Left colon (tissue), 2 donors: ENCODE data around the gene TRAPPC3L. TPM values are rescaled to one million over a fixed set of nuclear protein-coding genes. Genes with fewer than 3 reads are reported as not detected.

Source experiments
- ATAC-seq: fragments of 200-7000 bp; cut with Tn5 transposase; one replicate; pipeline ENCODE4 v1.9.1; 2020; ENCODE audit warnings: mild to moderate bottlenecking, moderate library complexity
- DNase-seq, 2 donors: peaks; one replicate each; pipeline ENCODE4 v3.0.0-alpha.2; 2020
- intact Hi-C, 2 donors: fragments of 100-400 bp; cut with DNase I in 1 of 2; cut with micrococcal nuclease in 1 of 2; formaldehyde crosslinking; loops; one replicate each; pipeline versions ENCODE4 v1.11.2 to v1.14.0; 2022; cut with DNase I, micrococcal nuclease
- total RNA-seq, 2 donors: library from RNA; stranded (reverse); fragmentation: NEBNext Ultra II Directional; extraction: Animal tissue kit (Norgen Biotek cat#: 25700); gene quantifications; one replicate each; pipeline ENCODE4 v1.2.1, GENCODE V29; 2021
- donor health status: DM: no; HTN: no; CAD: no.
- donor health status: DM: yes; HTN: yes; CAD: no.

The TRAPPC3L gene
- total RNA-seq, 2 donors from 2014 or later: not detected

DNA sequence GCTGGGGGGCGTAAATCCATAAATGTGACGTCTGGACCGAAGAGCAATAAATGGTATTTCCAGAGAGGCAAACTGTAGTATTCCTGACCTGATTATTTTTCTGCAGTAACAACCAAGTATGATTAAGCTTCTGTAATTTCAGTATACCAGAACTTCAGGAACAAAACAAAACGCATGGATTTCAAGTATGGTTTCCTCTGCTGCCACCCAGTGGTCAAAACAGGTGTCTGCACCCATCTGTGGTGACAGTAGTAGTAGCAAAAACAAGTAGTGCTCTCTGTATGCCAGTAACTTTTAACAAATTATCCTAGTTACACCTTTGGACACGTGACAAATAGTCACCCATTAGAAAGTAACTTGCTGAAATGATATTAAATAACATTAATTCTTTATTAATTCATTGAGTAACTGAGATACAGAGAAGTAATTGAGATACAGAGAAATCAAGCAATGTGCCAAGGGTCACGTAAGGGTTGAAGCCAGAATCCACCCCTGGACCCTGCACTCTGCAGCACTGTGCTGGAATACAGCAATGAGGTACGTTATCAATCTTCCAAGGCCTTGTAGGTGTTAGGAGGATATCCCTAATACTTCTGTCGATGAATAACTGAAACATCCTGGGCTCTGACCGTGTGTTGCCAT lies 16.0 kb upstream of the TRAPPC3L start:
- DNase-seq (peak; percentile 32 to 74), ATAC-seq (peak; percentile 76)
- intact Hi-C loops: no loop called here

GRCh38 chr6:116560130-116560529 lies 14.6 kb upstream of the TRAPPC3L start:
- DNase-seq (no peak), ATAC-seq (no peak)
- intact Hi-C loops: no loop called here

- ATAC-seq: peak; percentile 32
- DNase-seq: no peak
- intact Hi-C loops: no loop called here
Observed at GRCh38 chr6:116557893-116558292, 12.4 kb upstream of the TRAPPC3L start.

GRCh38 chr6:116556814-116557415 lies 11.4 kb upstream of the TRAPPC3L start:
- no peak for DNase-seq
- no peak for ATAC-seq
- intact Hi-C loops: no loop called here

DNA sequence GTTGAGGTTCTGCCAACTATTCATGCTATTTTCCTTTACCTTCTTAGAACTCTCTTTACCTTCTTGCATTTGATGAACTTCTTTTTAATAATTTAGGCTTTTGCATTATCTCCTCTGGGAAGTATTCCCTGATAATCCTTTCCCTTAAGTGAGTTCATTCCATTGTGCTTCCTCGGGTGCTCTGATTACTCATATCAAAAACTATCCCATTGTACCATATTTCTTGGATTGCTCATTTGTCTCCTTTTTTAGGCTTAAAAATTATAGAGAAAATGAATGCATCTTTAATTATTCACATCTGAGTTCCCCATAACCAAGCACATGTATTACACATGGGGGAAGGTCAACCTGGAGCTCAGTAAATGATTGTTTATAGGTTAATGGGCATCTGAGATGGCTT lies 10.6 kb upstream of the TRAPPC3L start:
- no peak for DNase-seq
- no peak for ATAC-seq
- intact Hi-C loops: no loop called here

GRCh38 chr6:116553451-116553850 lies 8.0 kb upstream of the TRAPPC3L start, which contains the start of gene CALHM4:
Gene CALHM4, plus strand, starts transcription at chr6:116553751. Its CDS starts 43 bp downstream, at chr6:116553794.
- intact Hi-C loops: no loop called here
- DNase-seq (no peak), ATAC-seq (no peak)

GRCh38 chr6:116550796-116551195 lies 5.3 kb upstream of the TRAPPC3L start:
- ATAC-seq (no peak), DNase-seq (no peak)
- intact Hi-C loops: no loop called here

GRCh38 chr6:116547358-116547757 lies 1.9 kb upstream of the TRAPPC3L start:
- DNase-seq (no peak), ATAC-seq (no peak)
- intact Hi-C loops: no loop called here

DNA sequence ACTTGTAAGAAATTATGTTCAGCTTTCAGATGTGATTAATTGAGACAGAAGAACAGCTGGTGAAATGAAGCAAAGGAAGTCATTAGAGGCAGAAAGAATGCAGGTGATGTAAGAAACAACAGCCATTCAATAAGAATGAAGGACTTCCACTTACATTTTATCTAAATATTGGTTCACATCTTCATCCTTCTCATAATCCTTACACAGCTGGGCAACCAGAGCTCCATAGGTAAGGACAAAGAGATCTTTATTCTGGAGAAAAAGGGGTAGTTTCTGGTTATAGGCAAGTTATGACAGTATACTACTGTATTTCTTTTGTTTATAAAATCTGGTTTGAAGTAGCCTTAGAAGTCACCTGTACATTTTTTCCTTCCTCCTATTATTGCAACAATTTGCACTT lies 2.3 kb downstream of the TRAPPC3L start:
- DNase-seq (no peak), ATAC-seq (no peak)
- intact Hi-C loops: no loop called here

DNA sequence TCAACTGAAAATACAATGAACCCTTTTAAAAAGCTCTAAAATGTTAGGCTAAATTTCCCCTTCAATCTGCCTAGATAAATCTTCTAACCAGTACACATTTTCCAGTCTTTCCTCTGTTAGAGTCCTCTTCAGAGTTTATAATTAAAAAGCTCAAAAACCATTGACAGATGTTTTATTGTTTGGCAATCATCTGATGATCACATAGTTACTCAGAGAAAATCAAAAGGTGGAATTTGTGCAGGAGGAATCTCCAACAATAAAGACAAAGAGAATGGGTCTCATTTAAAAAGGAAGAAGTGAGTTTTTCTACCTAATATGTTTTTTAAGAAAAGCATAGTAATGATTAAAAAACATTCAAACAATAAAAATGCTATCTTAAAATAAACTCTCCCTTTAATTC lies 3.1 kb downstream of the TRAPPC3L start:
- intact Hi-C loops: no loop called here
- no peak for DNase-seq
- ATAC-seq: no peak

GRCh38 chr6:116536216-116536621 lies 9.3 kb downstream of the TRAPPC3L start:
- DNase-seq: no peak
- no peak for ATAC-seq
- intact Hi-C loops: no loop called here

DNA sequence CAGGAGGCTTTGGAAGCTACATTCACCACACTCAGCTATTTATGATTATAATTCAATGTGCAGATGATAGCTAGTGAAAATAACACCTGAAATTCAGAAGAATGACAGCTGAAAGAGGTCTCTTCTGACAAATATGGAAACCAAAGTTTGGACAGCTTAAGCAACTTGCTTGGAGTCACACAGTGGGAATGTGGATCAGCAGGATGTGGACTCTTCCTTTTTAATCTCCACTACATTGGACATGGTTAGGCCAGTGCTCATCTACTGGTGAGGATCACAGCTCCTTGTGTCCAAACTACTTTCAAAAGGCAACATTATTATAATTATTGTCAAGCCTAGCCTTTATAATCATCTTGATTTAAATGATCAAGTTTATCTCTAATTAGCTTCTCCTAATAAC lies 10.4 kb downstream of the TRAPPC3L start:
- intact Hi-C loops: no loop called here
- ATAC-seq (no peak), DNase-seq (no peak)

- no peak for DNase-seq
- ATAC-seq: no peak
- intact Hi-C loops: no loop called here
Observed at GRCh38 chr6:116533233-116533957, 12.1 kb downstream of the TRAPPC3L start.

DNA sequence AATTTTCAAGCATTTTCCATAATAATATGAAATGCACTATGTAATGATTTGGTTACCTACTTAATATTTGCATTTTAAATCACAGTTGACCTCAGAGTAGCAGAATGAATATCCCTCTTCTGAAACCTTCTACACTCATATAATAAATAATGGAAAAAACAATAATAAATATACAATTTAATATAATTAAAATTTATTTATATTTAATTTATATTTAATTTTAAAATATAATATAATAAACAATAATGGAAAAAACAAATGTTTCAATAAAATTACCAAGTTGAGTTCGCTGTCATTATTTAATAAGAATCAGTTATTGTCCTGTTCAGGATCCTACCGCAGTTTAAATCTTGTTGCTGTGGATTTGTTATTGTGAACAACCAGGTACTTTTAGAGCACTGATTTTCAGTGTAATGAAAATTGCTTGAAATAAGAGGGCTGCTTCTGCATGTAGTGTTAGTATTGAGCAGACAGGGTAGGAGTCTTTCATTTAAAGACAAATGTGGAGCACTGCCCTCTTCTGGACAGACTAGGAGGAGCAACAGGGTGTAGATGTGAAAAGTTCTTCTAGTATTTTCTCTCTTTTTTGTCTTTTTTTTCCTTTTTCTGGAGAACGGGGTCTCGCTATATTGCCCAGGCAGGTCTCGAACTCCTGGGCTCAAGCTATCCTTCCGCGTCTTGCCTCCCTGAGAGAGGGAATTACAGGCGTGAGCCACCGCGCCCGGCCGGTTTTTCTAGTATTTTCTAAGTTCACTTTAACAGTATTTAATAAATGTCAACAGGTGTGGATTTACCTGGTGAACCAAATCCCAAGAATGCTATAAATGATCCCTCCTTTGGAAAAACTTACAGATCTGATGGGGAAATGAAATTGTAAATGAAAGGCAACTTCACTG lies 13.6 kb downstream of the TRAPPC3L start:
- intact Hi-C loops: no loop called here
- DNase-seq (peak; percentile 32 to 59), ATAC-seq (peak; percentile 75)

DNA sequence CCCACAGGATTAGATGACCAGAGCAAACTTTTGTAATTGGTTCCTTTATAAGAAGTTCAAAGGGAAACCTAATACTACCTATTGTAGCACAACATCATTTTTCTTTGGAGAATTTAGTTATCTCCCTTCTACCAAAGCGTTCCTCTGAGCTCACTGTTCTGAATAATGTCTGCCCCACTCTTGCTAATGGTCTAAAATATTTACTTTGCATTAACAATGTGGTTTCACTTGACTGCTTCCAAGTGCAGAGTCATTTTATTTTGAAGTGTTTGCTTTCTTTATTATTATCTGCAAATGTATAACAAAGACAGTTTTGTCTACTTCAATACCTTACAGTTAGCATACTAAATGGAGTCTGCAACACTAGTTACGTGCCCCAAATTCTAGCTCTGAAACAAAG lies 15.0 kb downstream of the TRAPPC3L start:
- intact Hi-C loops: no loop called here
- DNase-seq (no peak), ATAC-seq (no peak)

DNA sequence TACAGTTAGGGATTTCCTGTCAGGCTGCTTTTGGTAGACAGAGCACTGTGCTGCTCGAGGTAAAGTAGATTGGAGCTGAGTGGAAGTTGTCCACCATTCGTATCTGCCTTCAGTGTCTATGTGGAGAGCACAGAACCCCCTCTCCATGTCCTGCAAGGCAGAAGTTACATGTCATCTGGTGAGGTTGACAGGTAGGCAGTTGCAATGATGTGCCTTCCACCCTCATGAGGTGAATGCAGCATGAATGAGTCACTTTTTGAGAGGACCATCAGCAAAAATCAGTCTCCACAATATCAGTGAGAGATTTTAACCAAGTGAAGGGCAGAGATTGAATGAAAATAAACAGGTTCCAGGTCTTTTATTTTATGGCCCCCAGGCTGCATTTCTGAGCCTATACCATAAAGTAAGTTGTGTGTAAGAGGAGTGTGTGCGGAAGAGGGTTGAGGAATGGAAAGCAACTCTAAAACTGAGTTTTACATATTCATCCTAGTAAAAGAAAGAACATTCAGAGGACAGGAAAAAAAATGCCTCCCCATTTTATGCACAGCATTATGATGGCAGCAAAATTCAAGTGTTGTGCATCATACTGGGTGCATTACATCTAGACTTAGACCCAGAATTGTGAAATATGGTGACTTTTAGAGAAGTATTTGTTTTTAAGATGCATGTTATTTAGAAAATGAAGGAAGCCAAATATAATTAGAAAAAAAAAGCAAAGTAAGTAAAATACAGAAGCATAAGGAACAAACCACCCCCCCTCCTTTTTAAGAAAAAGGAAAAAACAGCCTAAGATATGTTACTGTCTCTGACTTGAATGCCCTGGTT lies 15.8 kb downstream of the TRAPPC3L start:
- ATAC-seq: no peak
- intact Hi-C loops: no loop called here
- no peak for DNase-seq

- DNase-seq (no peak), ATAC-seq (no peak)
- intact Hi-C loops: no loop called here
Observed at GRCh38 chr6:116528780-116529179, 16.7 kb downstream of the TRAPPC3L start.

DNA sequence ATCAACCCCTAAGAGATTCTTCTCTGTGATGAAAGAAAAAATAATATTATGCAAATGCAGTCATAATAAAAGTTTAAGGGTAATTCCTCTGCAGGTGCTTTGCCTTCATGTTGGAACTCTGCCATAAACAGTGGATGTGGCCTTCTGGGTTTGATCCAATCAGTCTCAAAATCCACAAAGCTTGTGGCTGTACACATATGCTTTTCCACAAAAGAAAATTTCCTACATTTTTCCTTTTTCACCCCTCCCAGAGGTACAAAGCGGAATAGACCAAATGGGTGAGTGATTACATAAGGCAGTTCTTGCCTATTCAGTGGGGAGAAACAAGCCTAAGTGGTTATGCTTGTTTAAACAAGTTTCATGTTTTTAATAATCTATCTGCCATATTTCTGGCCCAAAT lies 17.4 kb downstream of the TRAPPC3L start:
- intact Hi-C loops: no loop called here
- ATAC-seq (no peak), DNase-seq (no peak)

- no peak for ATAC-seq
- intact Hi-C loops: no loop called here
- DNase-seq: no peak
Observed at GRCh38 chr6:116524236-116524635, 21.2 kb downstream of the TRAPPC3L start.
